NCI-H345 (cell line): ENCODE results near the gene CACNG6.
"Not testable (repeated sequence)": the region's sequence is repeated elsewhere in the genome, so short reads cannot be mapped to it uniquely, and the experiment has no call there.

Experiments
- DNase-seq: peaks from one replicate; lab custom pipeline; 2025; lab: John Stamatoyannopoulos, UW

Gene CACNG6

GRCh38 chr19:53991224-53992113 is at the start of gene CACNG6:
Gene CACNG6, plus strand, starts transcription at chr19:53991637. Its CDS starts 1,241 bp downstream, at chr19:53992878.
- no peak for DNase-seq

- DNase-seq: no peak
Observed at GRCh38 chr19:53942001-53942786, 49.2 kb upstream of the CACNG6 start.

- DNase-seq: no peak
Observed at GRCh38 chr19:53944416-53944815, 47.0 kb upstream of the CACNG6 start.

GRCh38 chr19:53944933-53945332 is 46.5 kb upstream of the CACNG6 start:
- DNase-seq: no peak

- no peak for DNase-seq
Observed at GRCh38 chr19:53945441-53945840, 46.0 kb upstream of the CACNG6 start.

- no peak for DNase-seq
Observed at GRCh38 chr19:53945998-53946397, 45.4 kb upstream of the CACNG6 start.

- DNase-seq: no peak
Observed at GRCh38 chr19:53947624-53948023, 43.8 kb upstream of the CACNG6 start.

- DNase-seq: not testable (repeated sequence)
Observed at GRCh38 chr19:53948611-53949010, 42.8 kb upstream of the CACNG6 start.

GRCh38 chr19:53951436-53951835 is 40.0 kb upstream of the CACNG6 start:
- DNase-seq: no peak

- no peak for DNase-seq
Observed at GRCh38 chr19:53951947-53952346, 39.5 kb upstream of the CACNG6 start.

- DNase-seq: no peak
Observed at GRCh38 chr19:53953383-53953782, 38.1 kb upstream of the CACNG6 start.

GRCh38 chr19:53957448-53958167 is 33.8 kb upstream of the CACNG6 start:
- DNase-seq: no peak

GRCh38 chr19:53958168-53958571 is 33.3 kb upstream of the CACNG6 start:
- DNase-seq: no peak

- DNase-seq: no peak
Observed at GRCh38 chr19:53958823-53959757, 32.3 kb upstream of the CACNG6 start.

GRCh38 chr19:53960187-53960586 is 31.2 kb upstream of the CACNG6 start:
- DNase-seq: no peak

- DNase-seq: no peak
Observed at GRCh38 chr19:53960886-53961285, 30.6 kb upstream of the CACNG6 start.

GRCh38 chr19:53961523-53962356 is 29.7 kb upstream of the CACNG6 start:
- no peak for DNase-seq

- DNase-seq: no peak
Observed at GRCh38 chr19:53962887-53963431, 28.5 kb upstream of the CACNG6 start, which contains the start of gene CACNG8. Gene CACNG8, plus strand, starts transcription at chr19:53962937.

- no peak for DNase-seq
Observed at GRCh38 chr19:53965091-53965490, 26.3 kb upstream of the CACNG6 start.

- DNase-seq: no peak
Observed at GRCh38 chr19:53966931-53967330, 24.5 kb upstream of the CACNG6 start.
